Measurements from ENCODE around the gene ERGIC1. TPM values are rescaled to one million over a fixed set of nuclear protein-coding genes. Genes with fewer than 3 reads are reported as not detected.

The ERGIC1 gene
- total RNA-seq, 1 experiment from 2014 or later: 77.0 TPM

- no peak within 1 kb of the TSS for H2BK120ac ChIP-seq (ENCODE audit: low read depth, low read length, poor library complexity, severe bottlenecking)
- no peak within 1 kb of the TSS for H2BK20ac ChIP-seq (ENCODE audit: low read depth, low read length, poor library complexity, severe bottlenecking)
- peaks cover 9% of the 10 kb centered on the region in 2 experiments for H3K4me1 Mint-ChIP-seq
- WGBS (ENCODE audit: extremely low coverage, insufficient read length, low lambda C conversion rate): no CpG with 5 or more reads among the region's 49 CpGs
- no peak within 1 kb of the TSS for H2BK5ac ChIP-seq (ENCODE audit: insufficient read length, low read length)
- H2BK12ac ChIP-seq (ENCODE audit: insufficient read length, low read depth, low read length): no peak within 1 kb of the TSS
- H3K4me3 Mint-ChIP-seq: peak within 1 kb of the TSS; percentile 98
- H3K56ac ChIP-seq (ENCODE audit: insufficient read length, low read depth, low read length): peak within 1 kb of the TSS; percentile 37
- H2BK15ac ChIP-seq (ENCODE audit: low read depth, low read length): no peak within 1 kb of the TSS
- peaks cover 6 to 22% (median 15%) of the 10 kb centered on the region in 3 experiments; a peak in 6 of 7 replicates for H3K36me3 Mint-ChIP-seq (ENCODE audit: insufficient read depth in 1 of 3, low read depth in 3 of 3)
- no peaks in the 10 kb centered on the region for H3K79me1 ChIP-seq (ENCODE audit: insufficient read depth, low read depth, low read length, poor library complexity, severe bottlenecking)
- no peak within 1 kb of the TSS for H4K5ac ChIP-seq (ENCODE audit: insufficient read length, low read depth, low read length)
- peak within 1 kb of the TSS; percentile 96 to 99 (median 99) for H3K27ac Mint-ChIP-seq
- H3K23ac ChIP-seq (ENCODE audit: insufficient read length, low read depth, low read length): no peak within 1 kb of the TSS
- peak within 1 kb of the TSS; percentile 77 for H3K4me2 ChIP-seq (ENCODE audit: insufficient read depth, insufficient read length, low read length)
- no peak within 1 kb of the TSS for H4K8ac ChIP-seq (replicated peaks; ENCODE audit: insufficient read length, low read depth, low read length)
- H2AK5ac ChIP-seq (ENCODE audit: insufficient read length, low read length): no peak within 1 kb of the TSS
- H3K4me1 ChIP-seq (ENCODE audit: insufficient read depth, low read length): no peaks in the 10 kb centered on the region
- peak within 1 kb of the TSS; percentile 72 for H3K14ac ChIP-seq (ENCODE audit: insufficient read depth, low read length)
- H3K27me3 Mint-ChIP-seq (ENCODE audit: low read depth): peaks cover 2% of the 10 kb centered on the region; the same call in 1 of the 2 replicates
- no peak within 1 kb of the TSS for H2AFZ ChIP-seq (ENCODE audit: low read length)
- H3K79me2 ChIP-seq (ENCODE audit: insufficient read depth, low read length): peaks cover 8% of the 10 kb centered on the region; the same call in 1 of the 2 replicates
- H3K9me3 ChIP-seq (ENCODE audit: control insufficient read depth, low read depth, low read length): no peaks in the 10 kb centered on the region
- H4K91ac ChIP-seq (ENCODE audit: insufficient read length, low read depth, low read length): peak within 1 kb of the TSS; percentile 35
- H3K23me2 ChIP-seq (ENCODE audit: insufficient read length, low read depth, low read length, poor library complexity, severe bottlenecking): peaks cover 9% of the 10 kb centered on the region
- no peak within 1 kb of the TSS for H3K27ac ChIP-seq (ENCODE audit: insufficient read length, low read depth, low read length)
- H3K4ac ChIP-seq (ENCODE audit: low read depth, low read length): no peak within 1 kb of the TSS
- H3K9ac ChIP-seq (ENCODE audit: extremely low read depth, insufficient read length, low read length): peak within 1 kb of the TSS; percentile 86
- H3T11ph ChIP-seq (ENCODE audit: low read length): no peak within 1 kb of the TSS
- no peaks in the 10 kb centered on the region; the same call in 1 of the 2 replicates for H3K27me3 ChIP-seq (ENCODE audit: insufficient read depth, low read length)
- H3K18ac ChIP-seq (ENCODE audit: insufficient read length, low read depth, low read length): peak within 1 kb of the TSS; percentile 78
- H3K9me3 Mint-ChIP-seq: no peaks in the 10 kb centered on the region
- DNase-seq: peak; percentile 98
- TF ChIP-seq, protein P1, sequence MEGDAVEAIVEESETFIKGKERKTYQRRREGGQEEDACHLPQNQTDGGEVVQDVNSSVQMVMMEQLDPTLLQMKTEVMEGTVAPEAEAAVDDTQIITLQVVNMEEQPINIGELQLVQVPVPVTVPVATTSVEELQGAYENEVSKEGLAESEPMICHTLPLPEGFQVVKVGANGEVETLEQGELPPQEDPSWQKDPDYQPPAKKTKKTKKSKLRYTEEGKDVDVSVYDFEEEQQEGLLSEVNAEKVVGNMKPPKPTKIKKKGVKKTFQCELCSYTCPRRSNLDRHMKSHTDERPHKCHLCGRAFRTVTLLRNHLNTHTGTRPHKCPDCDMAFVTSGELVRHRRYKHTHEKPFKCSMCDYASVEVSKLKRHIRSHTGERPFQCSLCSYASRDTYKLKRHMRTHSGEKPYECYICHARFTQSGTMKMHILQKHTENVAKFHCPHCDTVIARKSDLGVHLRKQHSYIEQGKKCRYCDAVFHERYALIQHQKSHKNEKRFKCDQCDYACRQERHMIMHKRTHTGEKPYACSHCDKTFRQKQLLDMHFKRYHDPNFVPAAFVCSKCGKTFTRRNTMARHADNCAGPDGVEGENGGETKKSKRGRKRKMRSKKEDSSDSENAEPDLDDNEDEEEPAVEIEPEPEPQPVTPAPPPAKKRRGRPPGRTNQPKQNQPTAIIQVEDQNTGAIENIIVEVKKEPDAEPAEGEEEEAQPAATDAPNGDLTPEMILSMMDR (conservative IDR thresholded peaks at IDR 0.05): no peak
- H4K20me1 ChIP-seq (ENCODE audit: control insufficient read depth, insufficient read depth, insufficient read length): no peaks in the 10 kb centered on the region
These were observed 149.6 kb downstream of the ERGIC1 start, which contains the start of gene ATP6V0E1 for GRCh38 chr5:172983542-172984243. Gene ATP6V0E1 (plus strand): TSS chr5:172983771. CDS start chr5:172983861, 90 bp downstream.

Data from H9 (cell line).